Measurements from ENCODE around the gene CDHR5. TPM values are rescaled to one million over a fixed set of nuclear protein-coding genes. Genes with fewer than 3 reads are reported as not detected.

Gene CDHR5
- total and polyA plus RNA-seq, 9 of the 15 experiments (the other 6 are each of a cell fraction or from before 2014, with no cell fraction given): 0.16 TPM; not detected in 8

- TF ChIP-seq CUX1 (CRISPR knock-in tag; IDR thresholded peaks at IDR 0.05): no peak
- no peak for TF ChIP-seq ZNF174 (CRISPR knock-in tag; IDR thresholded peaks at IDR 0.05)
- TF ChIP-seq SMAD4 (CRISPR knock-in tag; conservative IDR thresholded peaks at IDR 0.05): peak; percentile 92
- TF ChIP-seq TFAP4 (CRISPR knock-in tag; IDR thresholded peaks at IDR 0.05; ENCODE audit: borderline replicate concordance): peak; percentile 33; the same call in 1 of the 2 replicates
- no peak for TF ChIP-seq TAF15 (IDR thresholded peaks at IDR 0.05; ENCODE audit: low read depth, low read length)
- peak in 1 of 2 experiments; percentile 39; a peak in 1 of 4 replicates for TF ChIP-seq ZMIZ1 (IDR thresholded peaks at IDR 0.05; ENCODE audit: low read depth in 2 of 2, low read length in 2 of 2)
- no peak for TF ChIP-seq SRSF7 (optimal IDR thresholded peaks at IDR 0.05; ENCODE audit: low read depth, low read length)
- no peak for TF ChIP-seq DMBX1 (CRISPR knock-in tag; IDR thresholded peaks at IDR 0.05; ENCODE audit: borderline replicate concordance)
- TF ChIP-seq AFF4 (CRISPR knock-in tag; IDR thresholded peaks at IDR 0.05): no peak
- no peak for TF ChIP-seq DACH1 (IDR thresholded peaks at IDR 0.05; ENCODE audit: partially characterized antibody)
- no peak for TF ChIP-seq MAFF (IDR thresholded peaks at IDR 0.05; ENCODE audit: low read length)
Observed at GRCh38 chr11:568306-569157, 56.2 kb downstream of the CDHR5 start (continued).
